Esophagus muscularis mucosa (tissue), 3 donors: ENCODE results near the gene SH3RF3.

Experiments used
- POLR2AphosphoS5 ChIP-seq, 2 donors: sonication (generic); formaldehyde crosslinking; IDR thresholded peaks; one replicate each; pipeline ENCODE4 v1.6.1; 2017; ENCODE audit warnings: antibody characterized with exemption in 2 of 2
- TF ChIP-seq, protein P1 (sequence below), 3 experiments: fragments of 200-600 bp in 2 of 3; fragments of 450-650 bp in 1 of 3; sonication (generic) in 2 of 3; IDR thresholded peaks; one replicate each; pipeline ENCODE4 v1.5.1; 2017 to 2019; ENCODE audit warnings: antibody characterized with exemption in 3 of 3, mild to moderate bottlenecking in 2 of 3, moderate library complexity in 1 of 3

GRCh38 chr2:109512076-109512475 lies 383.1 kb downstream of the SH3RF3 start:
- TF ChIP-seq POLR2AphosphoS5 (IDR thresholded peaks at IDR 0.05): no peak
- TF ChIP-seq, protein P1, sequence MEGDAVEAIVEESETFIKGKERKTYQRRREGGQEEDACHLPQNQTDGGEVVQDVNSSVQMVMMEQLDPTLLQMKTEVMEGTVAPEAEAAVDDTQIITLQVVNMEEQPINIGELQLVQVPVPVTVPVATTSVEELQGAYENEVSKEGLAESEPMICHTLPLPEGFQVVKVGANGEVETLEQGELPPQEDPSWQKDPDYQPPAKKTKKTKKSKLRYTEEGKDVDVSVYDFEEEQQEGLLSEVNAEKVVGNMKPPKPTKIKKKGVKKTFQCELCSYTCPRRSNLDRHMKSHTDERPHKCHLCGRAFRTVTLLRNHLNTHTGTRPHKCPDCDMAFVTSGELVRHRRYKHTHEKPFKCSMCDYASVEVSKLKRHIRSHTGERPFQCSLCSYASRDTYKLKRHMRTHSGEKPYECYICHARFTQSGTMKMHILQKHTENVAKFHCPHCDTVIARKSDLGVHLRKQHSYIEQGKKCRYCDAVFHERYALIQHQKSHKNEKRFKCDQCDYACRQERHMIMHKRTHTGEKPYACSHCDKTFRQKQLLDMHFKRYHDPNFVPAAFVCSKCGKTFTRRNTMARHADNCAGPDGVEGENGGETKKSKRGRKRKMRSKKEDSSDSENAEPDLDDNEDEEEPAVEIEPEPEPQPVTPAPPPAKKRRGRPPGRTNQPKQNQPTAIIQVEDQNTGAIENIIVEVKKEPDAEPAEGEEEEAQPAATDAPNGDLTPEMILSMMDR (IDR thresholded peaks at IDR 0.05): no peak
